Smooth muscle cell (in vitro differentiated cells): ENCODE data around the gene TBC1D25. TPM values are rescaled to one million over a fixed set of nuclear protein-coding genes. Genes with fewer than 3 reads are reported as not detected.
"Not testable (repeated sequence)": the region's sequence is repeated elsewhere in the genome, so short reads cannot be mapped to it uniquely, and the experiment has no call there.

Source experiments
- DNase-seq: peaks from one replicate; lab custom pipeline; 2025; ENCODE audit not compliant: unreplicated experiment; lab: John Stamatoyannopoulos, UW
- H2AFZ ChIP-seq: fragments of 200-600 bp; sonication (generic); 2 replicates; pipeline ENCODE4 v1.6.0; 2016; ENCODE audit warnings: antibody characterized with exemption, low read depth, mild to moderate bottlenecking
- H3F3A ChIP-seq: fragments of 200-600 bp; sonication (generic); 2 replicates; pipeline ENCODE4 v1.6.0; 2017; ENCODE audit warnings: antibody characterized with exemption, low read depth
- H3K27ac ChIP-seq: fragments of 200-600 bp; sonication (generic); 2 replicates; pipeline ENCODE4 v1.5.1; 2016; ENCODE audit warnings: low read depth, mild to moderate bottlenecking
- H3K27me3 ChIP-seq: fragments of 200-600 bp; sonication (generic); 2 replicates; pipeline ENCODE4 v1.6.1; 2016; ENCODE audit warnings: low read depth, mild to moderate bottlenecking
- H3K36me3 ChIP-seq: fragments of 200-600 bp; sonication (generic); 2 replicates; pipeline ENCODE4 v1.5.1; 2016; ENCODE audit warnings: low read depth
- H3K4me1 ChIP-seq: fragments of 200-600 bp; sonication (generic); 2 replicates; pipeline ENCODE4 v1.5.1; 2016; ENCODE audit warnings: low read depth
- H3K4me2 ChIP-seq: fragments of 200-600 bp; sonication (generic); 2 replicates; pipeline ENCODE4 v1.6.0; 2016; ENCODE audit warnings: mild to moderate bottlenecking
- H3K4me3 ChIP-seq: fragments of 200-600 bp; sonication (generic); 2 replicates; pipeline ENCODE4 v1.5.1; 2016; ENCODE audit warnings: mild to moderate bottlenecking
- H3K79me2 ChIP-seq: fragments of 200-600 bp; sonication (generic); 2 replicates; pipeline ENCODE4 v1.6.0; 2016; ENCODE audit warnings: low read depth, mild to moderate bottlenecking
- H3K9ac ChIP-seq: fragments of 200-600 bp; sonication (generic); 2 replicates; pipeline ENCODE4 v1.6.0; 2016; ENCODE audit warnings: low read depth
- H3K9me3 ChIP-seq: fragments of 200-600 bp; sonication (generic); replicated peaks from 2 replicates; pipeline ENCODE4 v1.5.1; 2016; ENCODE audit warnings: low read depth
- H4K20me1 ChIP-seq: fragments of 200-600 bp; sonication (generic); 2 replicates; pipeline ENCODE4 v1.6.0; 2016; ENCODE audit warnings: low read depth
- CTCF ChIP-seq: fragments of 200-600 bp; sonication (generic); IDR thresholded peaks from 2 replicates; pipeline ENCODE4 v1.5.1; 2017; ENCODE audit warnings: borderline replicate concordance, mild to moderate bottlenecking, antibody characterized with exemption; ENCODE audit not compliant: insufficient read depth, poor library complexity, severe bottlenecking
- WGBS: methylation state at CpG from one replicate; pipeline ENCODE4 v1.1.7; 2016; ENCODE audit warnings: low lambda C conversion rate; 5-methylcytosine and 5-hydroxymethylcytosine counted together
- polyA plus RNA-seq: library from polyadenylated mRNA; unstranded; fragments of >200 nt; fragmentation: Nextera tagmentation; extraction: Ambion mirVana; gene quantifications from 2 replicates; pipeline ENCODE4 v1.2.1, GENCODE V29; 2016
- total RNA-seq: library from RNA; depleted of rRNA; stranded (reverse); fragments of >200 nt; gene quantifications from 2 replicates; pipeline ENCODE4 v1.2.3, GENCODE V29; 2014

Gene TBC1D25
- total and polyA plus RNA-seq, 2 experiments from 2014 or later = 3.8 to 9.7 TPM

DNA sequence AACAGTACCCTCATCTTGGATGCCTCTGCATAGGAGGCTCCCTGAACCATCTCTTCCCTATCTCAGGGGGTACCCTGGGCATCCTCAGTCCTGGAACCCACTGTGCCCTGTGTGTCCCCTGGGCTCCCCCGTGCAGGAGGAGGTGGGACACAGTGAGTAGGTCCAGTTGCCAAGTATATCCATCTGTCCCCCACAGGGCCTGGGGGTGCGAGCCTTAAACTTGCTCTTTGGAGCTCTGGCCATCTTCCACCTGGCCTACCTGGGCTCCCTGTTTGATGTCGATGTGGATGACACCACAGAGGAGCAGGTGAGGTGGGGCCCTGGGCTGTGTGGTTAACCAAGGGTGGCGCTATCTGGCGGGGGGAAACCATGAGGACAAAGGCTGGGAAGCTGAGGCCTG lies 22.5 kb upstream of the TBC1D25 start:
- no peak for TF ChIP-seq CTCF
- Histone ChIP-seq H3F3A (no peaks in the 10 kb centered on the region), H3K4me3 (no peak overlapping the region), H2AFZ (no peak overlapping the region), H4K20me1 (no peaks in the 10 kb centered on the region), H3K4me1 (no peaks in the 10 kb centered on the region), H3K36me3 (no peaks in the 10 kb centered on the region), H3K9me3 (no peaks in the 10 kb centered on the region), H3K4me2 (no peak overlapping the region), H3K9ac (no peak overlapping the region), H3K79me2 (no peaks in the 10 kb centered on the region), H3K27ac (no peak overlapping the region), H3K27me3 (no peaks in the 10 kb centered on the region)
- 67% methylated on average over 5 of the region's 5 CpGs for WGBS
- no peak for DNase-seq

GRCh38 chrX:48519481-48519880 lies 20.0 kb upstream of the TBC1D25 start:
- not testable (repeated sequence) for H3F3A ChIP-seq, H3K9ac ChIP-seq, H3K4me2 ChIP-seq, DNase-seq, H3K27ac ChIP-seq, H2AFZ ChIP-seq, H4K20me1 ChIP-seq, H3K9me3 ChIP-seq, H3K4me3 ChIP-seq, H3K36me3 ChIP-seq, H3K4me1 ChIP-seq, H3K79me2 ChIP-seq, H3K27me3 ChIP-seq
- WGBS = 73% methylated on average over 4 of the region's 4 CpGs

DNA sequence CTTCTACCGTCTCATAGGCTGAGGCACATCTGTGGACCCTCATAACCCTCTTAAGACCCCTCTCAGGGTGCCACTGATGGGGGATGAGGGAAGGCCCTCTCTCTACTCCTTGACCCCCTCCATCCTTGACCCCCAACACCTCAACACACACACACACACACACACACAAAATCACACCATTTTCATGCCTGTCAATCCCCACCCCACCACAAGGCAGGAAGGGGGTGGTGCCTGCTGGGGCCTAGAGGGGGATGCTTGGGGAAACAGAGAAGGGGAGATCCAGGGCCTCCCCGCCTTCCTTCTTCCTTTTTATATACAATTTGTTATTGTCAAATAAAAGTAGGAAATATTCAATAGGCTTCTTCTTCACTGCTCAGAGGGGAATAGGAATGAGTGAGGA lies 19.1 kb upstream of the TBC1D25 start:
- Histone ChIP-seq H3K4me3 (no peak overlapping the region), H2AFZ (no peak overlapping the region), H3K4me2 (no peak overlapping the region), H3K36me3 (no peaks in the 10 kb centered on the region), H3K9ac (no peak overlapping the region), H3K9me3 (no peaks in the 10 kb centered on the region), H3K27ac (no peak overlapping the region), H3F3A (no peaks in the 10 kb centered on the region), H4K20me1 (no peaks in the 10 kb centered on the region), H3K4me1 (no peaks in the 10 kb centered on the region), H3K27me3 (no peaks in the 10 kb centered on the region), H3K79me2 (peaks cover 6% of the 10 kb centered on the region)
- 96% methylated on average over 2 of the region's 2 CpGs for WGBS
- TF ChIP-seq CTCF = no peak
- DNase-seq = no peak

GRCh38 chrX:48520976-48521352 lies 18.6 kb upstream of the TBC1D25 start:
- Histone ChIP-seq H3F3A (no peaks in the 10 kb centered on the region), H4K20me1 (no peaks in the 10 kb centered on the region), H3K4me2 (peak overlapping the region; percentile 88), H3K4me3 (peak overlapping the region; percentile 59), H3K36me3 (no peaks in the 10 kb centered on the region), H3K9ac (no peak overlapping the region), H3K27ac (no peak overlapping the region), H2AFZ (no peak overlapping the region), H3K27me3 (no peaks in the 10 kb centered on the region), H3K79me2 (peaks cover 6% of the 10 kb centered on the region), H3K4me1 (no peaks in the 10 kb centered on the region), H3K9me3 (no peaks in the 10 kb centered on the region)
- TF ChIP-seq CTCF = no peak
- DNase-seq = no peak
- 57% methylated on average over 2 of the region's 2 CpGs for WGBS
